GM23248 (cell line): Measurements from ENCODE around the gene CRY1.

ENCODE experiments used
- EZH2 ChIP-seq: fragments of 200-600 bp; sonication (generic); IDR thresholded peaks from 2 replicates; pipeline ENCODE4 v1.6.1; 2018; ENCODE audit warnings: antibody characterized with exemption, mild to moderate bottlenecking; ENCODE audit not compliant: insufficient read depth, poor library complexity, severe bottlenecking
- EZH2phosphoT487 ChIP-seq: fragments of 200-600 bp; sonication (generic); IDR thresholded peaks from 2 replicates; pipeline ENCODE4 v1.6.1; 2018; ENCODE audit warnings: antibody characterized with exemption, moderate library complexity, mild to moderate bottlenecking, low read depth; ENCODE audit not compliant: insufficient read depth

DNA sequence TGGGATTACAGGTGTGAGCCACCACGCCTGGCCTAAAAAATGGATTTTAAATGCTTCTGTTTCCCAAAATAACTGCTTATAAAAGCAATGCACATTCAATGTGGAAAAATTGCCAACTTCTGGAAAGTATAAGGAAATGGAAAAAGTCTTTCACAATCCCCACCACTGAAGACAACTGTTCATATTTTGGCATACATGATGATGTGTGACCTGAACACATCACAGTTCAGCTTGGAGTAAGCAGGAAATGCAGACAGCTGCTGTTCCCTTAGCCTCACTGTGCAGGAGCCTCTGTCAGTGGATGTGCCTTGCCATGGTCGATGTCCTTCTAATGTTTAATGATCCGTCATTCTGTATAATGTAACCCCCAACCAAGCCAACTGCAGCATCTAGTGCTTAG is 111.6 kb downstream of the CRY1 start:
- TF ChIP-seq EZH2 (no peak), EZH2phosphoT487 (no peak)
